Muscle layer of colon (tissue), 2 donors: ENCODE results near the gene SOX12.
"Not testable (repeated sequence)": the region's sequence is repeated elsewhere in the genome, so short reads cannot be mapped to it uniquely, and the experiment has no call there.

Source experiments
- H3K27ac ChIP-seq: one replicate; pipeline ENCODE4 v1.7.0; 2013; ENCODE audit warnings: low read depth, mild to moderate bottlenecking, low read length, moderate library complexity
- H3K27me3 ChIP-seq, 2 donors: one replicate each; pipeline ENCODE4 v1.7.0; 2013; ENCODE audit warnings: low read length in 2 of 2, mild to moderate bottlenecking in 2 of 2; ENCODE audit not compliant: insufficient read depth in 2 of 2, control insufficient read depth in 1 of 2
- H3K36me3 ChIP-seq: one replicate; pipeline ENCODE4 v1.7.0; 2013; ENCODE audit warnings: mild to moderate bottlenecking, low read length; ENCODE audit not compliant: insufficient read depth
- H3K4me1 ChIP-seq: one replicate; pipeline ENCODE4 v1.7.0; 2013; ENCODE audit warnings: mild to moderate bottlenecking, low read length; ENCODE audit not compliant: insufficient read depth
- H3K4me3 ChIP-seq, 2 donors: one replicate each; pipeline ENCODE4 v1.7.0; 2013; ENCODE audit warnings: low read length in 2 of 2, low read depth in 1 of 2, mild to moderate bottlenecking in 1 of 2, moderate library complexity in 1 of 2
- H3K9ac ChIP-seq: one replicate; pipeline ENCODE4 v1.7.0; 2013; ENCODE audit warnings: low read length
- H3K9me3 ChIP-seq: one replicate; pipeline ENCODE4 v1.7.0; 2013; ENCODE audit warnings: mild to moderate bottlenecking, low read length
- donor health status: abdominal sarcoma.
- donor health status: Adenocarcinoma of cecum.

SOX12 gene

DNA sequence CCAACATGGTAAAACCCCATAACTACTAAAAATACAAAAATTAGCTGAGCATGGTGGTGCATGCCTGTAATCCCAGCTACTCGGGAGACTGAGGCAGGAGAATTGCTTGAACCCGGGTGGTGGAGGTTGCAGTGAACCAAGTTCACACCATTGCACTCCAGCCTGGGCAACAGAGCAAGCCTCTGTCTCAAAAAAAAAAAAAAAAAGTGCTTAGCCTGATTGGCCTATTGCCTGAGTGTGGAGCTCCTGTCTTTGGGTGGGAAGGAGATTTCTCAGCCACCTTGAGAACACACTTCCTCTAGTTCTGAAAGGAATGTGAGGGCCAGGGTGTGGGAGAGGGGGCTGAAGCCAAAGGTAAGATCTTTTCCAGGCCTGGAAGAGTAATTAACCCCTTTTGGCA, 30.8 kb downstream of the SOX12 start:
- not testable (repeated sequence) for H3K36me3 ChIP-seq, H3K4me1 ChIP-seq, H3K27me3 ChIP-seq, H3K4me3 ChIP-seq, H3K9ac ChIP-seq, H3K9me3 ChIP-seq, H3K27ac ChIP-seq

DNA sequence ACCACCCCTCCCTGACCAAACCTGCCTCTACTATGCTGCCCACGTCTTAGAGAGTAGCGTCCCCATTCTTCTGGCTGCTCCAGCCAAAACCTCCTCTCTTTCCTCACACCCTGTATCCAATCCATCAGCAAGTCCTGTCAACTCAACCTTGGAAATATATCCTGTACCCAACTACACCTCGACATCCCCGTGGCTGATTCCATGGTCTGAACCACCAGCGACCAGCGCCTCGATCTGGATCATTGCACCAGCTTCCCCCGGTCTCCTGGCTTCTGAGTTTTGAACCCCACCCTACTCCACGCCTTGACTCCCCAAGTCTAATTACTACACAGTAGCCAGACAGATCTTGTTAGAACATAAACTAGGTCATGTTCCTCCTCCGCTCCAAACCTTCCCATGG, 31.4 kb downstream of the SOX12 start:
- no peaks in the 10 kb centered on the region for H3K36me3 ChIP-seq
- peaks cover 7% of the 10 kb centered on the region for H3K4me1 ChIP-seq
- no peak overlapping the region for H3K9ac ChIP-seq
- no peak overlapping the region for H3K4me3 ChIP-seq
- no peaks in the 10 kb centered on the region for H3K27me3 ChIP-seq
- H3K27ac ChIP-seq, result no peak overlapping the region
- no peaks in the 10 kb centered on the region for H3K9me3 ChIP-seq

DNA sequence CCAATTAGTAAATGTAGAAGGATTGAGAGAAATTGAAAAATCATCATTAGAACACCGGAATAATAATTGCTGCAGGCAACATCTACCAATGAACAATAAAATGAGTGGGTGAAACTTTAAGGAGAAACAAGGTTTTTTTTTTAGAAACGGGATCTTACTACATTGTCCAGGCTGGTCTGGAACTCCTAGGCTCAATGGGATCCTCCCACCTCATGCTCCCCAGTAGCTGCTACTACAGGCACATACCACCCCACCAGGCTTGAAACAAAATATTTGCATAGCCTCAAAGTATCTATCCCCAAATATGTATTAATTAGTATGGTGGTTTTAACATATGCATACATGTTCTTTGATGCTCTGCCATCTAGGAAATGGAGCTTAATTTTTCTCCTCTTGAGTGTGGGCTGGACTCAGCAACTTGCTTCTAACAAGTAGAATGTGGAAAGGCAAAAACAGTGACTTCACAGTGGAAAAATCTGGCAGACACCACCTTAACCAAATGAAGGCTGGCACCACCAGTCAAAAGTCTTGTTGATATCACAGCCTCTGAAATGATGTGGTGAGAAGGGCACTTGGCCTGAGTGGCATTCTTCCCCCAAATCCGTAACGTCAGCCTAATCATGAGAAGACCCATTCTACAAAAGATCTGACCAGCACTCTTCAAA, 33.7 kb downstream of the SOX12 start:
- H3K9me3 ChIP-seq, result no peaks in the 10 kb centered on the region
- H3K27me3 ChIP-seq, result no peaks in the 10 kb centered on the region
- no peaks in the 10 kb centered on the region for H3K36me3 ChIP-seq
- peaks cover 7% of the 10 kb centered on the region for H3K4me1 ChIP-seq
- H3K4me3 ChIP-seq, result no peak overlapping the region
- no peak overlapping the region for H3K9ac ChIP-seq
- H3K27ac ChIP-seq, result no peak overlapping the region

DNA sequence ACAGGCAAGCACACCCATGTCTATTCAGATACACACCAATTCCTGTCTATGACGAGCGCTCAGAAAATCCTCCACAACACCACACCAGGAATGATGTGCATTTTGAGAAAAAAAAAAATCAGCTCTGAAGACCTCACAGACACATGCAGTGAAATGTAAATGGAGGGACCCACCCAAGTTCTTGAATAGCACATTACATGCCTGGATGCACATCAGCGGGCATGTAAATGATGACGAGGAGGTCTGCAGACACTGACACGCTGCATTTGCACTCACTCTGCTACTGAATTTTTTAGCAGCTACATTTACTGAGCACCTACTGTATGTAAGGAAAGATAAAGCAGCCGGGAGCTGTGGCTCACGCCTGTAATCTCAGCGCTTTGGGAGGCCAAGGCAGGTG, 36.2 kb downstream of the SOX12 start:
- H3K9me3 ChIP-seq, result no peaks in the 10 kb centered on the region
- no peak overlapping the region for H3K27ac ChIP-seq
- H3K4me3 ChIP-seq, result no peak overlapping the region
- H3K36me3 ChIP-seq, result no peaks in the 10 kb centered on the region
- no peak overlapping the region for H3K9ac ChIP-seq
- H3K4me1 ChIP-seq, result no peaks in the 10 kb centered on the region
- no peaks in the 10 kb centered on the region for H3K27me3 ChIP-seq

DNA sequence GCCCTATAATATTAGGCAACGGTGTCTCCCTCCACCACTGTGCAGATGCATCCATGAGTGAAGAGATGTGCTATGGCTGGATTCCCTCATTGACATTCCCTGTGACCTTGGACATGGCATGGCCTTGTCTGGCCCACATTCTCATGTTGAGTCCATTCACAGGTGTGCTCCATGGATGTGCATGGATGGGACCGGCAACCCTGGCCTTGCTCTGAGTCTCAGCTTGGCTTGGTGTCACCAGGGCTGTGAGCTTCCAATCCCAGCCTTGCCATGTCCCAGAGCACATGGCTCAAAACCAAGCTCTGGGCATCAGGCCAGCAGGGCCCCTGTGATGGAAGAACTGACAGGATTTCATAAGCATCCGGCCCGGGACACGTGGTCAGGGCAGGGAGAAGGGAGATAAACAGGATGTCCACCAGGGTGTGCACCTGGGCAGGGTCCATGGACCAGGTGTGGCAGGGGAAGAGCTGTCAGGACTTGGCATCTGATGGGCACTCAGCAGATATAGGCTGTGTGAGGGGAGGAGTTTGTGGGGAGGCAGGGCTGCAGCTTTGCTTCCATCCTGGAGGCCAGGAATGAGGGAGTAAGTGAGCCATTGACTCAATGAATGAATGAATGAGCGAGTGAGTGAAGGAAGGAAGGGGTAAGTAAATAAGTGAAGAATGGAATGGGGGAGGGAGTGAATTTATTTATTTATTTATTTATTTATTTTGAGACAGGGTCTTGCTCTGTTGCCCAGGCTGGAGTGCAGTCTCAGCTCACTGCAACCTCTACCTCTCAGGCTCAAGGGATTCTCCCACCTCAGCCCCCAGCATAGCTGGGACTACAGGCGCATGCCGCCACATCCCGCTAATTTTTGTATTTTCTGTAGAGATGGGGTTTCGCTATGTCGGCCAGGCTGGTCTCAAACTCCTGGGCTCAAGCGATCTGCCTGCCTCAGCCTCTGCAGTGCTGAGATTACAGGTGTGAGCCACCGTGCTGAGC, 37.2 kb downstream of the SOX12 start:
- Histone ChIP-seq H3K27me3 (no peaks in the 10 kb centered on the region), H3K27ac (no peak overlapping the region), H3K9me3 (no peaks in the 10 kb centered on the region), H3K4me1 (no peaks in the 10 kb centered on the region), H3K4me3 (no peak overlapping the region), H3K9ac (no peak overlapping the region), H3K36me3 (no peaks in the 10 kb centered on the region)

DNA sequence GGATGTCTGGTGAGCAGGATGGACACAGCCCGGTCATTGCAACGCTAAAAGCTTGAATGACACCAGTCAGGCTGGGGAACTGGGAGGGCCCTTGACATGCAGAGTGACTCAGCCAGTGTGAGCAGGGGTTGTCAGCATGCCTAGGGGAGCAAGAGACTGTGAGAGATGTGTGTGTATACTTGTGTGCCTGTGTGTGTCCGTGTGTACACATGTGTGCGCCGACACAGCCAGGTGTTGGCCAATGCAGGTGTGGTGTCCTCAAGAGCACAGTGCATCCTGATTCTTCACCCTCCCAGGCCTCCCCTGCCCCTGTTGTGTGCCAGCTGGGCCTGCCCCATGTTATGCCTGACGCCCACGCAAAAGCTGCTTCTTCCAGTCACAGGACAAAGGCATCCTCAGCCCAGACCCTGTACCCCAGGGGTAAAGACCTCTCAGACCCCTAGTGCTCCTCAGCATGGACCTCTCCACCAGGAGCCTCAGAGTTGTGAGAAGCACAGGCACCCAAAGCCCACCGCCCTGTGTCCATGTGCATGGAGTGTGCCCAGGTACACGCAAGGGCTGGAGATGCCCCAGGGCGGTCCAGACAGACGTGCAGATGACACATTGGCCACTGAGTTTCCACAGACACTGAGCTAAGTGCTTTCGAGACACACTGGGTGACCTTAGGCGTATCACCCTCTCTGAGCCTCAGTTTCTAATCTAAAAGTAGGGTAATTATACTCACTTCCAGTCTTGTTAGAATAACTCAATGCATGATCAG, 38.1 kb downstream of the SOX12 start:
- no peaks in the 10 kb centered on the region for H3K4me1 ChIP-seq
- H3K36me3 ChIP-seq, result no peaks in the 10 kb centered on the region
- H3K27ac ChIP-seq, result no peak overlapping the region
- H3K4me3 ChIP-seq, result no peak overlapping the region
- no peaks in the 10 kb centered on the region for H3K27me3 ChIP-seq
- H3K9ac ChIP-seq, result no peak overlapping the region
- no peaks in the 10 kb centered on the region for H3K9me3 ChIP-seq

DNA sequence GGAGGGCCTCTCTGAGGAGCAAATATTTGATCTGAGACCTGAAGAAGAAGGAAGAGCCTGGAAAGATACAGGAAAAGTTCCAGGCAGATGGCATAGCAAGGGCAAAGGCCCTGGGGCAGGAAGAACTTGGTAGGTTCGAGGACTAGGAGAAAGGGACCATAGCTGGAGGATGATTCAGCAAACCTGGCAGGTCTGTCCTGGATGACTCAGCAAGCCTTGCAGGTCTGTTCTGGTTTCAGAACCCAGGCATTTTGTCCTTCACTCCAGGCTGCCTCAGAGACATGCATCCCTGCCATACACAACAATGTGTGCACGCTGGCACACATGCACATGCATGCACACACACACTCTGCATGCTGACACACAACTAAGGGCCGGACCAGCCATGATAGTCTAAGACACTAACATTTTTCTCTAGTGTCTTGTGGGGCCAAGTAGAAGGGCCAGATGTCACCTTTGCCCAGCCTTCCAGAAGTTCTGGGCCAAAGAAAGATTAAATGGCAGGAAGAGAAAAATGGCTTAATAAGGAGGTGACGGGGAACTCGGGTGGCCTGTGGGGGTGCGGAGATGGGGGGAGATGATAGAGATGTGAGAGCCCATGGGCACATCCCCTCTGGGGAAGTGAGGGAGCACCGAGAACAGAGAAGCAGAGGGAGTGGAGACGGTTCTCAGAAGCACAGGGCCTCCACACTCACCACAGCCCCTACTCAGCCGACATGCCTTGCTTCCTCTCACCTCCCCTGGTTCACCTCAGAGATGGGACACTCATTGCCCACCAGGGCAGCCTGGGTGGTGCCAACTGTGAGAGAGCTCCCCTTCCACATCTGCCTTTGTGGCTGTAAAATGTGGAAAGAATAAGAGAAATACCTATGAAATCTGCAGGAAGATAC, 39.8 kb downstream of the SOX12 start:
- H3K36me3 ChIP-seq, result no peaks in the 10 kb centered on the region
- no peak overlapping the region for H3K27ac ChIP-seq
- H3K9ac ChIP-seq, result no peak overlapping the region
- no peaks in the 10 kb centered on the region for H3K4me1 ChIP-seq
- no peaks in the 10 kb centered on the region for H3K9me3 ChIP-seq
- no peak overlapping the region for H3K4me3 ChIP-seq
- peaks cover 0 to 3% of the 10 kb centered on the region in 2 donors for H3K27me3 ChIP-seq

DNA sequence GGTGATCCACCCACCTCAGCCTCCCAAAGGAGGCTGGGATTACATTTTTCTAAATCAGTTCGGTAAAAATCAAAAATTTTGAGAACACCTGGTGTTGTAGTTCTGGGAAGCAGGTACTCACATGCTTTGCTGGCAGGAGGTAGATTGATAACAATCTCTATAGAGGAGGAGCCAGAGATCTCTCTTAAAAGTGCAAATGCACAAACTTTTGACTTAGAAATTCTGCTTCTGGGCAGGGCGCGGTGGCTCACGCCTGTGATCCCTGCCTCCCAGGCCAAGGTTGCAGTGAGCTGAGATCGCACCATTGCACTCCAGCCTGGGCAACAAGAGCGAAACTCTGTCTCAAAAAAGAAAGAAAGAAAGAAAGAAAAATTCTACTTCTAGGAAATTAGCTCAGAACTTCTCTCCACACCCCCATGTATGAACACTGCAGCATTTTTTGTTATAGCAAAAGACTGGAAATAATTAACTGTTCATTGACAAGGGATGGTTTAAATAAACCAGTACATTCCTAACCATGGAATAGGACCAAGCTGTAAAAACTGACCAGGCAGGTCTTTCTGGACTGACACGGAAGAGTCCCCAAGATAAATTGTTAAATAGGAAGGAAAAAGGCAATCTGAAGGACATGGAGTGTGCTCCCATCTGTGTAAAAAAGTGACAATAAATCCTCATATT, 40.8 kb downstream of the SOX12 start:
- Histone ChIP-seq H3K4me1 (no peaks in the 10 kb centered on the region), H3K4me3 (no peak overlapping the region)

DNA sequence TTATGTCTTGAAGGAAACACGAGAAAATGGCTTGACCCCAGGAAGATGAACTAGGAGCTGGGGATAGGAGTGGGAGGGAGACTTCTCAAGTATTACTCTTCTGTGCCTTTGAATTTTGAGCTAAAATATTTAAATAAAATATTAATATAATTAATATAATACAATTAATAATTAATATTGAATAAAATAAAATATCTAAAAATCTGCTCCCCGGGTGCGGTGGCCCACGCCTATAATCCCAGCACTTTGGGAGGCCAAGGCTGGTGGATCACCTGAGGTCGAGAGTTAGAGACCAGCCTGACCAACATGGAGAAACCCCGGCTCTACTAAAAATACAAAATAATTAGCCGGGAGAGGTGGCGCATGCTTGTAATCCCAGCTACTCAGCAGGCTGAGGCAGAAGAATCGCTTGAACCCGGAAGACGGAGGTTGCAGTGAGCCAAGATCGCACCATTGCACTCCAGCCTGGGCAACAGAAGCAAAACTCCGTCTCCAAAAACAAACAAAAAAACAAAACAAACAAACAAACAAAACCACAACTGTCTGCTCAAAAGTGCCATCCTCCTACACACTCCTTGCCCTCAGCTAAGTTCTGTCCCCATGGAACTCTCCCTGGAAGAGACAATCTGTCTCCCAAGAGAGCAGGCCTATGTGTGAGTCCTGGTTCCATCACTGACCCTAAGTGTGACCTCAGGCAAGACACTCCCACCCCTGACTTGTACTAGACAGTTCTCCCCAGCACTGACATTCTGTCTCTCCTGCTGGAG, 41.5 kb downstream of the SOX12 start:
- no peak overlapping the region for H3K4me3 ChIP-seq
- no peaks in the 10 kb centered on the region for H3K36me3 ChIP-seq
- no peak overlapping the region for H3K27ac ChIP-seq
- peaks cover 0 to 3% of the 10 kb centered on the region in 2 donors for H3K27me3 ChIP-seq
- no peaks in the 10 kb centered on the region for H3K4me1 ChIP-seq
- no peak overlapping the region for H3K9ac ChIP-seq
- no peaks in the 10 kb centered on the region for H3K9me3 ChIP-seq

More for the DNA sequence above, 40.8 kb downstream of the SOX12 start:
- Histone ChIP-seq H3K36me3 (no peaks in the 10 kb centered on the region), H3K9me3 (no peaks in the 10 kb centered on the region), H3K9ac (no peak overlapping the region), H3K27me3 (peaks cover 0 to 3% of the 10 kb centered on the region in 2 donors), H3K27ac (no peak overlapping the region)

DNA sequence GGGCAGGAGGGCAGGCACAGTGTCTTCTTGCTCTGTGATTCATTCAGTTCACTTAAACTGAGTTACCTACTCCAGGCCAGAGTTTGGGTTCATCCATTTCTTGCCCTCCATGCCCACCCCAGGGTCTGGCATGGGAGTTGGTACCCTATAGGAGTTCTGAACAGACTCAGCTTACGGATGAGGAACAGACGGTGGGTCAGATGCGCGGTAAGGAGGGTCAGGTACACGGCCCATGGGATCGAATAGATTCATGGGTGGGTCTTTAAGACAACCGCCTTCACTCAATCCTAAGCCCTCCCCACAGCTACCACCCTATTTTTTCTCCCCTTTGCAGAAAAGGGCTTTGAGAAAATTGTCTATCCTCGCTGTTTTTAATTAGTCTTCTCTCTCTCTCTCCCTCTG, 42.1 kb downstream of the SOX12 start:
- Histone ChIP-seq H3K27me3 (peaks cover 0 to 3% of the 10 kb centered on the region in 2 donors), H3K36me3 (no peaks in the 10 kb centered on the region), H3K4me3 (no peak overlapping the region), H3K9me3 (no peaks in the 10 kb centered on the region), H3K9ac (no peak overlapping the region), H3K27ac (no peak overlapping the region), H3K4me1 (peaks cover 4% of the 10 kb centered on the region)
